OCI-M2 (cell line): ENCODE measurements around the gene GRM5.
"Not testable (repeated sequence)": the region's sequence is repeated elsewhere in the genome, so short reads cannot be mapped to it uniquely, and the experiment has no call there.

Experiments
- DNase-seq: peaks from one replicate; lab custom pipeline; 2025; ENCODE audit not compliant: unreplicated experiment; lab: John Stamatoyannopoulos, UW

Gene GRM5

GRCh38 chr11:88544656-88545280 lies 521.0 kb downstream of the GRM5 start:
- DNase-seq, result no peak

GRCh38 chr11:88543902-88544655 lies 521.7 kb downstream of the GRM5 start:
- no peak for DNase-seq

- no peak for DNase-seq
These were observed 524.8 kb downstream of the GRM5 start for GRCh38 chr11:88541006-88541405.

- DNase-seq, result no peak
These were observed 527.7 kb downstream of the GRM5 start for GRCh38 chr11:88538098-88538497.

- no peak for DNase-seq
These were observed 528.2 kb downstream of the GRM5 start for GRCh38 chr11:88537613-88538012.

GRCh38 chr11:88536616-88537265 lies 529.0 kb downstream of the GRM5 start:
- no peak for DNase-seq

GRCh38 chr11:88535916-88536547 lies 529.8 kb downstream of the GRM5 start:
- no peak for DNase-seq

GRCh38 chr11:88535266-88535665 lies 530.5 kb downstream of the GRM5 start:
- no peak for DNase-seq

GRCh38 chr11:88534706-88535105 lies 531.1 kb downstream of the GRM5 start:
- DNase-seq, result not testable (repeated sequence)

GRCh38 chr11:88534185-88534584 lies 531.6 kb downstream of the GRM5 start:
- no peak for DNase-seq

GRCh38 chr11:88533001-88533400 lies 532.8 kb downstream of the GRM5 start:
- no peak for DNase-seq

GRCh38 chr11:88531831-88532230 lies 534.0 kb downstream of the GRM5 start:
- no peak for DNase-seq

GRCh38 chr11:88529426-88529825 lies 536.4 kb downstream of the GRM5 start:
- no peak for DNase-seq

GRCh38 chr11:88523386-88524071 lies 542.3 kb downstream of the GRM5 start:
- DNase-seq, result no peak

GRCh38 chr11:88522624-88523385 lies 543.0 kb downstream of the GRM5 start:
- no peak for DNase-seq

- DNase-seq, result no peak
These were observed 544.0 kb downstream of the GRM5 start for GRCh38 chr11:88521799-88522201.

- no peak for DNase-seq
These were observed 544.4 kb downstream of the GRM5 start for GRCh38 chr11:88521399-88521798.

- no peak for DNase-seq
These were observed 545.4 kb downstream of the GRM5 start for GRCh38 chr11:88520391-88520790.

- DNase-seq, result no peak
These were observed 550.8 kb downstream of the GRM5 start for GRCh38 chr11:88515002-88515401.

GRCh38 chr11:88511006-88511405 lies 554.8 kb downstream of the GRM5 start:
- no peak for DNase-seq
